Omental fat pad (tissue), 4 donors: ENCODE results near the gene MINK1. TPM values are rescaled to one million over a fixed set of nuclear protein-coding genes. Genes with fewer than 3 reads are reported as not detected.

Experiments used
- ATAC-seq: fragments of 150-250 bp; one replicate; pipeline ENCODE4 v1.9.1; 2016; ENCODE audit warnings: mild to moderate bottlenecking, moderate library complexity; ENCODE audit not compliant: low FRiP score
- DNase-seq: peaks from one replicate; pipeline ENCODE4 v3.0.0-alpha.2; 2019; ENCODE audit warnings: low spot score
- total RNA-seq, 4 donors: library from RNA; depleted of rRNA; stranded (reverse); fragments of >200 nt; gene quantifications; one replicate each; pipeline ENCODE4 v1.1.0, GENCODE V29; 2016
- TF ChIP-seq, protein P1 (sequence below), 3 donors: fragments of 450-650 bp; IDR thresholded peaks; one replicate each; pipeline ENCODE4 v1.5.1; 2016 to 2017; ENCODE audit warnings: antibody characterized with exemption in 3 of 3, mild to moderate bottlenecking in 3 of 3, moderate library complexity in 2 of 3

MINK1 gene
- total RNA-seq, 4 donors from 2014 or later = 24.4 to 57.8 (median 31.9) TPM

DNA sequence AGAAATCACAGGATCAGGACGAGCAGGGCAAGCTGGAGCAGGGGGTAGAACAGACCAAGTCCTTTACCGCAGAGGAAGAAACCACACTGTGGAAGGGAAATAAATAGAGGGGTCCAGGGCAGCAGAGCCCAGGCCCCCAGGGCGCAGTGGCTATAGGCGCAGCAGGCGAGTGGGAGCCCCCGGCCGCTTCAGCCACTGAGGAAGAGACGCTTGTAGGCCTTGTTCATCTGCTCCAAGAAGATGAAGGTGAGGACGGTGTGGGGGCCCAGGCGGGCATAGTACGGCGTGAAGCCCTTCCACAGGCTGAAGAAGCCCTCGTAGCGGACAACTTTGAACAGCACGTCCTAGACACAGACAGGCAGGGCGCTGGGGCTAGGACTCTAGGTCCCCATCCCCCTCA, 104.4 kb downstream of the MINK1 start:
- no peak for ATAC-seq
- TF ChIP-seq, protein P1, sequence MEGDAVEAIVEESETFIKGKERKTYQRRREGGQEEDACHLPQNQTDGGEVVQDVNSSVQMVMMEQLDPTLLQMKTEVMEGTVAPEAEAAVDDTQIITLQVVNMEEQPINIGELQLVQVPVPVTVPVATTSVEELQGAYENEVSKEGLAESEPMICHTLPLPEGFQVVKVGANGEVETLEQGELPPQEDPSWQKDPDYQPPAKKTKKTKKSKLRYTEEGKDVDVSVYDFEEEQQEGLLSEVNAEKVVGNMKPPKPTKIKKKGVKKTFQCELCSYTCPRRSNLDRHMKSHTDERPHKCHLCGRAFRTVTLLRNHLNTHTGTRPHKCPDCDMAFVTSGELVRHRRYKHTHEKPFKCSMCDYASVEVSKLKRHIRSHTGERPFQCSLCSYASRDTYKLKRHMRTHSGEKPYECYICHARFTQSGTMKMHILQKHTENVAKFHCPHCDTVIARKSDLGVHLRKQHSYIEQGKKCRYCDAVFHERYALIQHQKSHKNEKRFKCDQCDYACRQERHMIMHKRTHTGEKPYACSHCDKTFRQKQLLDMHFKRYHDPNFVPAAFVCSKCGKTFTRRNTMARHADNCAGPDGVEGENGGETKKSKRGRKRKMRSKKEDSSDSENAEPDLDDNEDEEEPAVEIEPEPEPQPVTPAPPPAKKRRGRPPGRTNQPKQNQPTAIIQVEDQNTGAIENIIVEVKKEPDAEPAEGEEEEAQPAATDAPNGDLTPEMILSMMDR (IDR thresholded peaks at IDR 0.05) = no peak
- DNase-seq = no peak

DNA sequence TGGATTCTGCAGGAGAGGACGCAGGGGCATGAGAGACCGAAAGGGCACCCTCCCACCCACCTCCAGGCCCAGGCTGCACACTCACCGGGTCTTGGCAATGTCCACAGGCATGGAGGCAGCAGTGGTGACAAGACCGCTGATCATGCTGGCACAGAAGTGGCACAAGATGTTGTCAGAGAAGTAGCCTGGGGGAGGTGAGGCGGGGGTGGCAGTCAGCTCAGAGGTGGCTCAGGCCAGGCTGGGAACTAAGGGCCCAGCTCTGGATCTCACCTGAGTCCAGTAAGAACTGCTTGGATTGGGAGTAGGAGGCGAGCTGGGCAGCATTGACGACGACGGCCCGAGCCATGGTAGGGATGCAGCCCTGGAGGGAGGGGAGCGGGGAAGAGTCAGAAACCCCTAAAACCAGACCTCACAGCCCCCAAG, 104.9 kb downstream of the MINK1 start:
- ATAC-seq = no peak
- TF ChIP-seq, protein P1 (IDR thresholded peaks at IDR 0.05) = no peak
- no peak for DNase-seq

DNA sequence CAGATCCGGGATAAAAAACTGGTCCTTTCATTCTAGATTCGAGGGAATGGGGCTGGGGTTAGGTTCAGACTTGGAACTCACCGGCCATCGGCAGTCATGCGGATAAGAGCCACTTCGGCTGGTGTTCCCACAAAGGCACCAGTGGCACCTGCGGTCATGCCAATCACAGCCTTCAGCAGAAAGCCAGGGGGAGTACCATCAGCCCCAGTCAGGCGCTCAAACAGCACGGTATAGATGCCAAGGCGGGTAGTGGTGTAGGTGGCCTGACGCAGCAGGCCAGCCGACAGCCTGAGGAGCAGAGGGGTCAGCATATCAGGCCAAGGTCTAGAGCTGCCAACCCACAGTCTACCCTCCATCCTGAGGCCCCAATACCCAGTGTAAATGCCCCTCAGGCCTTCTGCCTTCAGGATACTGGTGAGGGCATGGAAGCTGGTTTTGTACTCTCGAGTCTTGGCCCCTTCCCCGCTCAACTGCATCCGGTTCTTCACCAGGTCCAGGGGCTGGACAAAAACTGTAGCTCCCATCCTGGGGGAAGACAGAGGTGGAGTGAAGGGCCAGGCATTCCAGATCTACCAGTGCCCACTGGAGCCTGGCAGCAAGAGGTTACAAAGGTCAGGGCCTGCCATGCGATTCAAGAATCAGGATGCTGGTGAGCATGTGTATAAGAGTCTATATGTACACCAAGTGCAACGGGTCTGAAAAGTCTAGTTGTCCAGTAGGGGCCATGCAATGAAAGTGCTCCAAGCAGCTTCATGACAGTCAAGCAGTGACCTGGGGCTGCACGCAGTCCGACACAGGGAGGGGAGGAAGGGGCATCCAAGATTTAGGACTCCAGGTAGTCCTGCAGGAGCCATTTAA, 105.8 kb downstream of the MINK1 start:
- no peak for ATAC-seq
- DNase-seq = no peak

DNA sequence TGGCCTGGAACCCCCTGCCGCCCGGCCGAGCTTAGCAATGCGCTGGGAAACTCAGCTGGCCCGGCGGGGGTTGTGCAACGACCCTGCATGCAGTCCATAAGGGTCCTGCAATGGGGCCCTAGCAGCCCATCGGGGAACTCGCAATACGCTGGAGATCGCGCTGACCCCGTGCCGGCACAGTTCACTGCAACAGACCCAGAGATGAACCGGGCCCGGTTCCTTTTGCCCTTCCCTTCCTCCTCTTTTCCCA, 106.3 kb downstream of the MINK1 start:
- ATAC-seq (no peak), DNase-seq (no peak)
- TF ChIP-seq, protein P1 (IDR thresholded peaks at IDR 0.05) = no peak

More for the DNA sequence above, 105.8 kb downstream of the MINK1 start:
- TF ChIP-seq, protein P1 (IDR thresholded peaks at IDR 0.05) = no peak

DNA sequence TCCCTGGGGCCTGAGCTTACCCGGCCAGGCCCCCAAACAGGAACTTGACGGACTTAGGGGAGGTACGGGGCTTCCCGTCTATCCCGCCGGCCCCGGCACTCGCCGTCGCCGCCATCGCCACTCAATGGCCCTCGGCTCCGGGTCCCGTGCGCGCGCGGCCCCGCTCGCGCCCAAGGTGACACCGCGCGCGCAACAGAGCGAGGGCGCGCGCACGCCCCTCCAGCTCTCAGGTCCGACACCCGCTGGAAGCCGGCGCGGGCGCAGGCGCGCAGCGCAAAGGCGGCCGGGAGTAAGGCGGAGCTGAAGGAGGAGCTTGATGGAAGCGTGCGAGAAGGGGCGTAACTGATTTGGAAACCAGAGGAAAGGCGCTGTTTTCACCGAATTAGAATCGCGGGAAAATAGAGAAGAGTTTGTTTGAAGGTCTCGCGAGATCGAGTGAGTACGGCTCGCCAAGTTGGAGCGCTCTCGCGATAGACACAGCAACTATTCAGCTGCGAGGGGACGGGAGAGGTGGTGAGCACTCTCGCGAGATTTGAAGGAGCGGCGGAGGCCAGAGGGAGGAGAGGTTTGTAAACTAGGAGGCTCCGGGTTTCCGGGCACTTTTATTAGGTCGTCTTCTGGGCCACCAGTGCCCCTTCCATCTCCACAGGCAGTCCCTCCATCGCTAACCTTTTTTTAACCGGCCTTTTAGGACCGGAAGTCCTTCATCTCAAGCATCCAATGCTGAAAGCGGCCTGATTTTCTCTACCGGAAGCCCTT, 106.8 kb downstream of the MINK1 start, which contains the start of the genes RNF167 and SLC25A11:
Gene RNF167, plus strand, starts transcription at position 473 of the 759 bp plus-strand sequence. CDS start 642 bp downstream, outside the sequence.
Gene SLC25A11, minus strand, starts transcription at position 251 of the 759 bp plus-strand sequence. Its CDS starts 136 bp downstream, at position 115.
- ATAC-seq (peak; percentile 92), DNase-seq (peak; percentile 85)
- TF ChIP-seq, protein P1 (IDR thresholded peaks at IDR 0.05) = no peak

DNA sequence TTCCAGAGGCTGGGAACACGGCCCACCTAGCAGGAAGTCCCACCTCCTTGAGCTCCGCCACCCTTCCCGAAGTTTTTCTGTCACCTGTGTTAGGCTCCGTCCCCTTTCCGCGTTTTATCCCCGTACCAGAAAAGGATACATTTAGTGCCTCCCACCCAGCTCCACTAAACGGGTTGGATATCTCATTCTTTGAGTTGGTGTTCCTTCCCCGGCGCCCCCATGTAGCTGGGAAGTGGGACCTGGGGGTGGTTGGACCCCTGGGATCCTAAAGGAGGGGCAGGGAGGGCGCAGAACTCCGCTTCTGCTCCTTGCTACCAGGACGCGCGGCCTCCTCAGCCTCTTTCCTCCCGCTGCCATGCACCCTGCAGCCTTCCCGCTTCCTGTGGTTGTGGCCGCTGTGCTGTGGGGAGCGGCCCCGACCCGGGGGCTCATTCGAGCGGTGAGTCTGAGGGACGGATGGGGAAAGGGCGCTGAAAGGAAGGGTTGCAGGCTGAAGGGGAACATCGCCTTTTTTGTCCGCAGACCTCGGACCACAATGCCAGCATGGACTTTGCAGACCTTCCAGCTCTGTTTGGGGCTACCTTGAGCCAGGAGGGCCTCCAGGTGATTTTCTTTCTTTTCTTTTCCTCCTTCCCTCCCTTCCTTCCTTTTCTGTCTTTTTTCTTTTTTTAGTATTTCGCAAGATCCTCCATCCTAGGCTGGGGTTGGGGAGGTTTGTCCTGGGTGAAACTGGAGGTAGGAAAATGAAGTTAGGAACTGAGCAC, 107.6 kb downstream of the MINK1 start:
- no peak for DNase-seq
- TF ChIP-seq, protein P1 (IDR thresholded peaks at IDR 0.05) = no peak
- peak; percentile 62 for ATAC-seq
